H1 (cell line): ENCODE data around the gene NIPAL3. TPM values are rescaled to one million over a fixed set of nuclear protein-coding genes. Genes with fewer than 3 reads are reported as not detected.
A peak's percentile ranks its signal among the peaks of the same experiment; 100 is the strongest.

Experiments used
- CTCF ChIA-PET: fragments of 300-600 bp; sonication (Branson Sonifier 250); formaldehyde crosslinking; loops from one replicate; lab custom pipeline; 2021; ENCODE audit not compliant: partially characterized antibody; lab: Charles Lee
- POLR2A ChIA-PET: fragments of 300-600 bp; sonication (Branson Sonifier 250); formaldehyde crosslinking; loops from one replicate; lab custom pipeline; 2021; ENCODE audit warnings: inconsistent platforms; ENCODE audit not compliant: partially characterized antibody; lab: Charles Lee
- DNase-seq, 2 experiments: peaks; one replicate each; pipeline versions ENCODE4 v3.0.0 to v3.0.0-alpha.2; 2010 to 2022; ENCODE audit warnings: low spot score in 2 of 2, low read depth in 1 of 2, mixed read lengths in 1 of 2
- FAIRE-seq: peaks from 2 replicates; lab custom pipeline; 2011; peaks lifted over from hg19 to GRCh38; lab: Jason Lieb, UNC
- H2AFZ ChIP-seq: 2 replicates; pipeline ENCODE4 v1.8.1; 2012; ENCODE audit warnings: low read length, inconsistent platforms
- H2AK5ac ChIP-seq: 2 replicates; pipeline ENCODE4 v1.6.1; 2013; ENCODE audit warnings: low read depth, low read length
- H2BK120ac ChIP-seq: replicated peaks from 2 replicates; pipeline ENCODE3; 2013; ENCODE audit warnings: low read depth, low read length, inconsistent platforms
- H2BK12ac ChIP-seq: 2 replicates; pipeline ENCODE4 v1.6.1; 2013; ENCODE audit warnings: low read depth, low read length
- H2BK15ac ChIP-seq: 2 replicates; pipeline ENCODE4 v1.6.1; 2013; ENCODE audit warnings: low read length
- H2BK20ac ChIP-seq: 2 replicates; pipeline ENCODE4 v1.6.1; 2013; ENCODE audit warnings: low read length
- H2BK5ac ChIP-seq: 2 replicates; pipeline ENCODE4 v1.6.1; 2013; ENCODE audit warnings: low read depth, low read length
- H3K14ac ChIP-seq: 2 replicates; pipeline ENCODE4 v1.6.1; 2013; ENCODE audit warnings: inconsistent platforms; ENCODE audit not compliant: insufficient read length
- H3K18ac ChIP-seq: 2 replicates; pipeline ENCODE4 v1.6.1; 2013; ENCODE audit warnings: low read length; ENCODE audit errors: extremely low read depth
- H3K23ac ChIP-seq: 2 replicates; pipeline ENCODE4 v1.6.1; 2013; ENCODE audit warnings: inconsistent platforms; ENCODE audit not compliant: insufficient read length
- H3K23me2 ChIP-seq: 2 replicates; pipeline ENCODE4 v1.6.1; 2013; ENCODE audit warnings: low read depth, low read length
- H3K27ac ChIP-seq: 2 replicates; pipeline ENCODE4 v1.6.1; 2011; ENCODE audit warnings: low read depth, low read length, inconsistent platforms
- H3K27me3 ChIP-seq, 4 experiments: replicated peaks in 1 of 4; 1 replicate in 1 of 4; 2 replicates in 3 of 4; pipeline versions ENCODE4 v1.6.1 to v1.8.1; 2011 to 2013; ENCODE audit warnings: low read length in 3 of 4, mild to moderate bottlenecking in 3 of 4, inconsistent platforms in 2 of 4, mixed read lengths in 2 of 4, moderate library complexity in 1 of 4; ENCODE audit not compliant: control insufficient read depth in 3 of 4, insufficient read depth in 3 of 4; ENCODE audit errors: extremely low read depth in 1 of 4
- H3K36me3 ChIP-seq, 4 experiments: 2 replicates each; pipeline versions ENCODE4 v1.6.1 to v1.8.1; 2011 to 2013; ENCODE audit warnings: mild to moderate bottlenecking in 4 of 4, low read length in 3 of 4, moderate library complexity in 2 of 4, control low read depth in 1 of 4, inconsistent platforms in 1 of 4; ENCODE audit not compliant: insufficient read depth in 4 of 4, control insufficient read depth in 2 of 4
- H3K4ac ChIP-seq: replicated peaks from 2 replicates; pipeline ENCODE3; 2013; ENCODE audit warnings: low read length, low read depth, mixed read lengths, inconsistent platforms; ENCODE audit not compliant: insufficient read length
- H3K4me1 ChIP-seq, 4 experiments: replicated peaks in 1 of 4; 1 replicate in 1 of 4; 2 replicates in 3 of 4; pipeline versions ENCODE4 v1.6.1 to v1.8.1; 2011 to 2013; ENCODE audit warnings: low read length in 3 of 4, inconsistent platforms in 2 of 4, mixed read lengths in 1 of 4; ENCODE audit not compliant: insufficient read depth in 4 of 4, control insufficient read depth in 3 of 4
- H3K4me2 ChIP-seq, 2 experiments: 2 replicates each; pipeline versions ENCODE4 v1.6.1 to v1.8.1; 2011 to 2013; ENCODE audit warnings: low read depth in 2 of 2, low read length in 2 of 2, control low read depth in 1 of 2, inconsistent platforms in 1 of 2, mild to moderate bottlenecking in 1 of 2; ENCODE audit not compliant: insufficient read depth in 1 of 2
- H3K4me3 ChIP-seq, 4 experiments: fragments of 200-600, 300-600 bp in 1 of 4; sonication (generic), shearing (Covaris generic), sonication (Bioruptor Twin) in 1 of 4; 2 replicates each; pipeline versions ENCODE4 v1.5.1 to v1.8.1; 2011 to 2016; ENCODE audit warnings: low read length in 4 of 4, low read depth in 3 of 4, control low read depth in 2 of 4, inconsistent platforms in 2 of 4, mild to moderate bottlenecking in 2 of 4, mixed read lengths in 1 of 4, moderate library complexity in 1 of 4; ENCODE audit not compliant: insufficient read depth in 2 of 4; ENCODE audit errors: extremely low read depth in 1 of 4
- H3K56ac ChIP-seq: replicated peaks from 2 replicates; pipeline ENCODE3; 2013; ENCODE audit warnings: low read depth, mild to moderate bottlenecking, mixed read lengths, low read length, inconsistent platforms; ENCODE audit not compliant: insufficient read length
- H3K79me1 ChIP-seq: 2 replicates; pipeline ENCODE4 v1.6.1; 2013; ENCODE audit warnings: low read depth, low read length, control low read depth
- H3K79me2 ChIP-seq, 2 experiments: 2 replicates each; pipeline versions ENCODE4 v1.6.1 to v1.8.1; 2012 to 2013; ENCODE audit warnings: low read length in 2 of 2, mild to moderate bottlenecking in 2 of 2, inconsistent platforms in 1 of 2; ENCODE audit not compliant: insufficient read depth in 2 of 2, control insufficient read depth in 1 of 2
- H3K9ac ChIP-seq, 4 experiments: replicated peaks in 1 of 4; 1 replicate in 1 of 4; 2 replicates in 3 of 4; pipeline versions ENCODE4 v1.6.1 to v1.8.1; 2011 to 2013; ENCODE audit warnings: low read depth in 3 of 4, low read length in 3 of 4, control low read depth in 2 of 4, mild to moderate bottlenecking in 2 of 4, moderate library complexity in 2 of 4, inconsistent platforms in 1 of 4; ENCODE audit errors: extremely low read depth in 1 of 4
- H3K9me3 ChIP-seq, 2 experiments: 2 replicates each; pipeline versions ENCODE4 v1.6.1 to v1.8.1; 2012 to 2013; ENCODE audit warnings: mild to moderate bottlenecking in 2 of 2, moderate library complexity in 2 of 2, control low read depth in 1 of 2, inconsistent platforms in 1 of 2, low read depth in 1 of 2, low read length in 1 of 2, mixed read lengths in 1 of 2; ENCODE audit not compliant: insufficient read depth in 2 of 2
- H4K20me1 ChIP-seq, 2 experiments: replicated peaks in 1 of 2; 2 replicates each; pipeline versions ENCODE3 to v1.8.1; 2011 to 2013; ENCODE audit warnings: inconsistent platforms in 2 of 2, low read length in 2 of 2, mild to moderate bottlenecking in 1 of 2; ENCODE audit not compliant: insufficient read depth in 2 of 2, control insufficient read depth in 1 of 2
- H4K5ac ChIP-seq: 2 replicates; pipeline ENCODE4 v1.6.1; 2013; ENCODE audit warnings: low read length, low read depth, mixed read lengths, inconsistent platforms; ENCODE audit not compliant: insufficient read length
- H4K8ac ChIP-seq: 2 replicates; pipeline ENCODE4 v1.8.0; 2013; ENCODE audit warnings: mild to moderate bottlenecking, moderate library complexity, low read length, inconsistent platforms; ENCODE audit not compliant: insufficient read depth; ENCODE audit errors: extremely low read depth
- H4K91ac ChIP-seq: replicated peaks from 2 replicates; pipeline ENCODE3; 2013; ENCODE audit warnings: low read length, mixed read lengths, inconsistent platforms; ENCODE audit not compliant: insufficient read length
- ATF3 ChIP-seq: IDR thresholded peaks from 2 replicates; pipeline ENCODE4 v1.6.1; 2011; ENCODE audit warnings: low read depth, mild to moderate bottlenecking, low read length; ENCODE audit not compliant: insufficient read depth
- BACH1 ChIP-seq: IDR thresholded peaks from 2 replicates; pipeline ENCODE4 v1.6.1; 2012; ENCODE audit warnings: low read length, improper control_type of control experiment
- BCL11A ChIP-seq, 2 experiments: IDR thresholded peaks; one replicate each; pipeline ENCODE4 v1.6.1; 2011; ENCODE audit warnings: low read depth in 2 of 2, low read length in 2 of 2, mild to moderate bottlenecking in 2 of 2
- CBX8 ChIP-seq: fragments of 300-800, 300-1000 bp; sonication (generic); IDR thresholded peaks from 2 replicates; pipeline ENCODE4 v1.7.1; 2016; ENCODE audit warnings: low read depth, low read length, borderline replicate concordance
- EGR1 ChIP-seq: IDR thresholded peaks from 2 replicates; pipeline ENCODE4 v1.6.1; 2011; ENCODE audit warnings: low read depth, low read length, borderline replicate concordance
- HDAC6 ChIP-seq: IDR thresholded peaks from one replicate; pipeline ENCODE4 v1.7.1; 2012; ENCODE audit warnings: low read depth, mild to moderate bottlenecking, inconsistent platforms, low read length, moderate library complexity
- MAFK ChIP-seq: IDR thresholded peaks from 2 replicates; pipeline ENCODE4 v1.6.1; 2012; ENCODE audit warnings: low read depth, mild to moderate bottlenecking, improper control_type of control experiment, low read length
- NANOG ChIP-seq: IDR thresholded peaks from 2 replicates; pipeline ENCODE4 v1.6.1; 2011; ENCODE audit warnings: low read length, low read depth, mild to moderate bottlenecking, inconsistent platforms; ENCODE audit not compliant: insufficient read depth, poor library complexity, severe bottlenecking
- POLR2AphosphoS5 ChIP-seq: IDR thresholded peaks from 2 replicates; pipeline ENCODE4 v1.6.1; 2011; ENCODE audit warnings: low read depth, low read length
- RBBP5 ChIP-seq: IDR thresholded peaks from 2 replicates; pipeline ENCODE4 v1.7.1; 2012; ENCODE audit warnings: low read depth, mild to moderate bottlenecking, inconsistent platforms, low read length, moderate library complexity, borderline replicate concordance
- SAP30 ChIP-seq: fragments of 300-600 bp; sonication (generic); IDR thresholded peaks from 2 replicates; pipeline ENCODE4 v1.7.1; 2012; ENCODE audit warnings: low read length, moderate library complexity, mild to moderate bottlenecking, inconsistent platforms; ENCODE audit not compliant: insufficient read depth, insufficient replicate concordance
- SIX5 ChIP-seq: IDR thresholded peaks from 2 replicates; pipeline ENCODE4 v1.6.1; 2011; ENCODE audit warnings: mild to moderate bottlenecking, low read depth, low read length
- SRF ChIP-seq: IDR thresholded peaks from 2 replicates; pipeline ENCODE4 v1.6.1; 2011; ENCODE audit warnings: mild to moderate bottlenecking, low read depth, low read length, moderate library complexity
- YY1 ChIP-seq: IDR thresholded peaks from 2 replicates; pipeline ENCODE4 v1.6.1; 2011; ENCODE audit warnings: low read depth, mild to moderate bottlenecking, low read length
- WGBS, 2 experiments: shearing (Covaris generic) in 1 of 2; methylation state at CpG; one replicate each; pipeline versions ENCODE4 v1.1.6 to v1.1.7; 2013 to 2015; ENCODE audit warnings: low lambda C conversion rate in 2 of 2, mixed read lengths in 2 of 2, inconsistent platforms in 1 of 2, low coverage in 1 of 2, missing lambda C conversion rate in 1 of 2; ENCODE audit not compliant: insufficient replicate concordance in 2 of 2, insufficient coverage in 1 of 2, insufficient read length in 1 of 2; ENCODE audit errors: extremely low coverage in 1 of 2, missing lambda C conversion rate in 1 of 2; 5-methylcytosine and 5-hydroxymethylcytosine counted together
- polyA plus RNA-seq, 7 experiments: library from polyadenylated mRNA; depleted of rRNA in 3 of 7; stranded (reverse) in 5 of 7; unstranded in 2 of 7; fragments of >200 nt in 5 of 7; fragments of 200-250 nt in 2 of 7; gene quantifications; 1 replicate in 5 of 7; 2 replicates in 1 of 7; 4 replicates in 1 of 7; pipeline versions ENCODE4 v1.2.1 to v1.2.3, GENCODE V29; 2011 to 2013; ENCODE audit warnings: missing spikeins in 2 of 7, mixed read lengths in 2 of 7
- total RNA-seq: library from RNA; stranded (reverse); fragmentation: NEBNext Ultra II Directional; extraction: Animal tissue kit (Norgen Biotek cat#: 25700); gene quantifications from 2 replicates; pipeline ENCODE4 v1.2.1, GENCODE V29; 2021

Gene NIPAL3
- total and polyA plus RNA-seq, 2 of the 8 experiments (the other 6 are each of a cell fraction or from before 2014, with no cell fraction given) = 8.8 to 11.0 TPM

GRCh38 chr1:24441480-24441879 lies 25.9 kb downstream of the NIPAL3 start:
- Histone ChIP-seq H3K79me2 (no peaks in the 10 kb centered on the region), H3K9me3 (no peaks in the 10 kb centered on the region), H3K4me2 (no peak overlapping the region), H3K36me3 (no peaks in the 10 kb centered on the region; a peak in 1 of 8 replicates), H2BK12ac (no peak overlapping the region), H2BK120ac (no peak overlapping the region), H4K91ac (no peak overlapping the region), H2BK15ac (no peak overlapping the region), H3K23ac (no peak overlapping the region), H3K79me1 (no peaks in the 10 kb centered on the region), H3K4me3 (no peak overlapping the region), H2BK20ac (no peak overlapping the region), H4K5ac (no peak overlapping the region), H3K27ac (no peak overlapping the region; the same call in 1 of the 2 replicates), H3K56ac (no peak overlapping the region), H2AFZ (no peak overlapping the region), H3K23me2 (no peaks in the 10 kb centered on the region), H3K27me3 (no peaks in the 10 kb centered on the region), H3K4ac (no peak overlapping the region), H4K8ac (no peak overlapping the region), H3K14ac (no peak overlapping the region), H2BK5ac (no peak overlapping the region; the same call in 1 of the 2 replicates), H2AK5ac (no peak overlapping the region), H3K4me1 (peaks cover 3 to 12% (median 5%) of the 10 kb centered on the region in 4 experiments), H3K18ac (no peak overlapping the region), H3K9ac (peak overlapping the region in 1 of 4 experiments; percentile 37; a peak in 1 of 7 replicates), H4K20me1 (no peaks in the 10 kb centered on the region)
- TF ChIP-seq SAP30 (no peak), ATF3 (no peak), RBBP5 (no peak), SRF (no peak), YY1 (no peak), BACH1 (no peak), HDAC6 (no peak), POLR2AphosphoS5 (no peak), NANOG (no peak), MAFK (no peak), CBX8 (no peak), EGR1 (no peak), BCL11A (IDR thresholded peaks at IDR 0.05; ENCODE audit: low read depth in 2 of 2, low read length in 2 of 2) (no peak), SIX5 (no peak)
- DNase-seq = no peak
- FAIRE-seq = no peak
- POLR2A ChIA-PET = no interaction called here
- WGBS, 2 experiments = 88% methylated on average over 7 of the region's 7 CpGs; no CpG with 5 or more reads in 1 of the 2 experiments
- CTCF ChIA-PET = interaction anchor here (0.9 to 1.3 kb wide), 3 partner anchors 11 to 47 kb away, joined by 3 to 4 read pairs (median 4); no protein-coding TSS in a partner anchor
